GM18526 (cell line): ENCODE data around the gene FMNL2.

ENCODE experiments used
- POLR2A ChIP-seq: IDR thresholded peaks from 3 replicates; pipeline ENCODE4 v1.6.1; 2011; ENCODE audit not compliant: insufficient read length; ENCODE audit errors: extremely low read depth

Gene FMNL2

GRCh38 chr2:152470861-152471854 lies 136.2 kb downstream of the FMNL2 start:
- TF ChIP-seq POLR2A: no peak

- no peak for TF ChIP-seq POLR2A
These were observed 137.5 kb downstream of the FMNL2 start for GRCh38 chr2:152472481-152472887.

GRCh38 chr2:152473151-152473857 lies 138.3 kb downstream of the FMNL2 start:
- TF ChIP-seq POLR2A: no peak

GRCh38 chr2:152475982-152476381 lies 141.0 kb downstream of the FMNL2 start:
- no peak for TF ChIP-seq POLR2A

- TF ChIP-seq POLR2A: no peak
These were observed 142.5 kb downstream of the FMNL2 start for GRCh38 chr2:152477347-152478092.

- no peak for TF ChIP-seq POLR2A
These were observed 144.3 kb downstream of the FMNL2 start for GRCh38 chr2:152479282-152479681.

- no peak for TF ChIP-seq POLR2A
These were observed 145.9 kb downstream of the FMNL2 start for GRCh38 chr2:152480821-152481399.

- no peak for TF ChIP-seq POLR2A
These were observed 147.1 kb downstream of the FMNL2 start for GRCh38 chr2:152481881-152482583.

GRCh38 chr2:152483276-152484063 lies 148.5 kb downstream of the FMNL2 start:
- no peak for TF ChIP-seq POLR2A

GRCh38 chr2:152485954-152486736 lies 151.2 kb downstream of the FMNL2 start:
- TF ChIP-seq POLR2A: no peak

GRCh38 chr2:152486737-152487400 lies 151.9 kb downstream of the FMNL2 start:
- no peak for TF ChIP-seq POLR2A

GRCh38 chr2:152488075-152488474 lies 153.1 kb downstream of the FMNL2 start:
- no peak for TF ChIP-seq POLR2A
